ENCODE results near the gene NTN5. TPM values are rescaled to one million over a fixed set of nuclear protein-coding genes. Genes with fewer than 3 reads are reported as not detected.

Gene NTN5
- total and polyA plus RNA-seq, 12 donors: 0.17 to 0.68 (median 0.28) TPM; not detected in 4

GRCh38 chr19:48637449-48637947, 35.3 kb downstream of the NTN5 start:
- WGBS, 2 donors: 1% methylated on average over 38 of the region's 38 CpGs
- ATAC-seq: peak; percentile 73 to 87 (median 82)
- Histone ChIP-seq H3K27ac (peak overlapping the region; percentile 90 to 98 (median 96)), H3K4me3 (peak overlapping the region; percentile 15 to 92 (median 75)), H3K27me3 (no peaks in the 10 kb centered on the region), H3K36me3 (peaks cover 0 to 11% (median 2%) of the 10 kb centered on the region in 9 donors), H3K4me1 (peaks cover 19 to 55% (median 39%) of the 10 kb centered on the region in 9 donors), H3K9me3 (no peaks in the 10 kb centered on the region)
- DNase-seq: peak; percentile 99 to 100
- intact Hi-C loops (cut with DNase I): loop anchor here in 3 of 10 donors (5.0 to 10.0 kb wide), 2 partner anchors 327 to 520 kb away; partner anchors contain the start of genes FTL (in 2 of the 3), HRC (in 1 of the 3) and TRPM4 (in 1 of the 3)
- TF ChIP-seq CTCF (IDR thresholded peaks at IDR 0.05): no peak

GRCh38 chr19:48636859-48637448, 35.9 kb downstream of the NTN5 start, which contains the start of gene DBP:
DBP (minus strand) TSS chr19:48637379; CDS start chr19:48636994, 385 bp downstream.
- intact Hi-C loops (cut with DNase I): loop anchor here in 3 of 10 donors (5.0 to 10.0 kb wide), 2 partner anchors 328 to 520 kb away; partner anchors contain the start of genes FTL (in 2 of the 3), HRC (in 1 of the 3) and TRPM4 (in 1 of the 3)
- peak in 4 of 9 donors; percentile 11 to 34 (median 25) for TF ChIP-seq CTCF (IDR thresholded peaks at IDR 0.05)
- H3K36me3 ChIP-seq: peaks cover 0 to 17% (median 3%) of the 10 kb centered on the region in 9 donors
- ATAC-seq (peak in 6 of 8 donors; percentile 1 to 25 (median 4)), DNase-seq (peak in 1 of 2 donors; percentile 58)
- H3K27me3 ChIP-seq: no peaks in the 10 kb centered on the region
- peak within 1 kb of the TSS; percentile 15 to 92 (median 75) for H3K4me3 ChIP-seq
- H3K4me1 ChIP-seq: peaks cover 19 to 60% (median 45%) of the 10 kb centered on the region in 9 donors
- WGBS, 2 donors: 0% methylated on average over 40 of the region's 40 CpGs
- no peaks in the 10 kb centered on the region for H3K9me3 ChIP-seq
- H3K27ac ChIP-seq: peak within 1 kb of the TSS; percentile 90 to 98 (median 96)

GRCh38 chr19:48635966-48636858, 36.6 kb downstream of the NTN5 start:
- TF ChIP-seq CTCF (IDR thresholded peaks at IDR 0.05): no peak
- peak in 1 of 8 donors; percentile 1 for ATAC-seq
- H3K4me1 ChIP-seq: peaks cover 19 to 64% (median 51%) of the 10 kb centered on the region in 9 donors
- H3K36me3 ChIP-seq: peaks cover 0 to 23% (median 3%) of the 10 kb centered on the region in 9 donors
- WGBS, 2 donors: 1% methylated on average over 35 of the region's 35 CpGs
- DNase-seq: peak in 1 of 2 donors; percentile 69
- H3K27me3 ChIP-seq: no peaks in the 10 kb centered on the region
- intact Hi-C loops (cut with DNase I): loop anchor here in 3 of 10 donors (5.0 to 10.0 kb wide), 2 partner anchors 329 to 521 kb away; partner anchors contain the start of genes FTL (in 2 of the 3), HRC (in 1 of the 3) and TRPM4 (in 1 of the 3)
- H3K27ac ChIP-seq: peak overlapping the region; percentile 67 to 98 (median 96)
- peak overlapping the region; percentile 15 to 92 (median 75) for H3K4me3 ChIP-seq
- no peaks in the 10 kb centered on the region for H3K9me3 ChIP-seq
